ENCODE data around the gene APOE.

The APOE gene

GRCh38 chr19:44893332-44894051 is 12.1 kb upstream of the APOE start:
- Histone ChIP-seq H3K27me3 (replicated peaks; ENCODE audit: control insufficient read depth, insufficient read depth, low read length, poor library complexity, severe bottlenecking) (no peaks in the 10 kb centered on the region), H3K27ac (ENCODE audit: insufficient read depth, low read length, poor library complexity, severe bottlenecking) (no peak overlapping the region), H3K9me3 (ENCODE audit: control insufficient read depth, low read length) (no peaks in the 10 kb centered on the region), H3K4me3 (ENCODE audit: insufficient read depth, low read depth, low read length, poor library complexity, severe bottlenecking) (no peak overlapping the region), H3K4me1 (ENCODE audit: control insufficient read depth, insufficient read depth, low read length, poor library complexity, severe bottlenecking) (peaks cover 15% of the 10 kb centered on the region), H3K36me3 (ENCODE audit: control insufficient read depth, insufficient read depth, low read length) (peaks cover 52% of the 10 kb centered on the region)
- DNase-seq, result no peak

- Histone ChIP-seq H3K27me3 (replicated peaks; ENCODE audit: control insufficient read depth, insufficient read depth, low read length, poor library complexity, severe bottlenecking) (no peaks in the 10 kb centered on the region), H3K4me1 (ENCODE audit: control insufficient read depth, insufficient read depth, low read length, poor library complexity, severe bottlenecking) (peaks cover 15% of the 10 kb centered on the region), H3K4me3 (ENCODE audit: insufficient read depth, low read depth, low read length, poor library complexity, severe bottlenecking) (no peak overlapping the region), H3K27ac (ENCODE audit: insufficient read depth, low read length, poor library complexity, severe bottlenecking) (no peak overlapping the region), H3K36me3 (ENCODE audit: control insufficient read depth, insufficient read depth, low read length) (peaks cover 53% of the 10 kb centered on the region), H3K9me3 (ENCODE audit: control insufficient read depth, low read length) (no peaks in the 10 kb centered on the region)
- DNase-seq, result no peak
Measured at GRCh38 chr19:44894052-44894400, 11.6 kb upstream of the APOE start.

- H3K4me3 ChIP-seq (ENCODE audit: insufficient read depth, low read depth, low read length, poor library complexity, severe bottlenecking), result no peak overlapping the region
- H3K27ac ChIP-seq (ENCODE audit: insufficient read depth, low read length, poor library complexity, severe bottlenecking), result no peak overlapping the region
- peaks cover 59% of the 10 kb centered on the region for H3K36me3 ChIP-seq (ENCODE audit: control insufficient read depth, insufficient read depth, low read length)
- no peaks in the 10 kb centered on the region for H3K27me3 ChIP-seq (replicated peaks; ENCODE audit: control insufficient read depth, insufficient read depth, low read length, poor library complexity, severe bottlenecking)
- peaks cover 10% of the 10 kb centered on the region for H3K4me1 ChIP-seq (ENCODE audit: control insufficient read depth, insufficient read depth, low read length, poor library complexity, severe bottlenecking)
- no peaks in the 10 kb centered on the region for H3K9me3 ChIP-seq (ENCODE audit: control insufficient read depth, low read length)
- no peak for DNase-seq
Measured at GRCh38 chr19:44894946-44895345, 10.7 kb upstream of the APOE start.

- DNase-seq, result no peak
- Histone ChIP-seq H3K4me1 (ENCODE audit: control insufficient read depth, insufficient read depth, low read length, poor library complexity, severe bottlenecking) (no peaks in the 10 kb centered on the region), H3K36me3 (ENCODE audit: control insufficient read depth, insufficient read depth, low read length) (peaks cover 79% of the 10 kb centered on the region), H3K9me3 (ENCODE audit: control insufficient read depth, low read length) (no peaks in the 10 kb centered on the region), H3K4me3 (ENCODE audit: insufficient read depth, low read depth, low read length, poor library complexity, severe bottlenecking) (no peak overlapping the region), H3K27ac (ENCODE audit: insufficient read depth, low read length, poor library complexity, severe bottlenecking) (no peak overlapping the region), H3K27me3 (replicated peaks; ENCODE audit: control insufficient read depth, insufficient read depth, low read length, poor library complexity, severe bottlenecking) (no peaks in the 10 kb centered on the region)
Measured at GRCh38 chr19:44897835-44898234, 7.8 kb upstream of the APOE start.

- no peaks in the 10 kb centered on the region for H3K9me3 ChIP-seq (ENCODE audit: control insufficient read depth, low read length)
Measured at GRCh38 chr19:44900328-44901244, 5.0 kb upstream of the APOE start.

GRCh38 chr19:44903216-44903601 is 2.4 kb upstream of the APOE start:
- no peak overlapping the region for H3K4me3 ChIP-seq (ENCODE audit: insufficient read depth, low read depth, low read length, poor library complexity, severe bottlenecking)

More at GRCh38 chr19:44900328-44901244, 5.0 kb upstream of the APOE start:
- no peaks in the 10 kb centered on the region for H3K4me1 ChIP-seq (ENCODE audit: control insufficient read depth, insufficient read depth, low read length, poor library complexity, severe bottlenecking)
- no peak for DNase-seq
- H3K27me3 ChIP-seq (replicated peaks; ENCODE audit: control insufficient read depth, insufficient read depth, low read length, poor library complexity, severe bottlenecking), result peaks cover 4% of the 10 kb centered on the region
- H3K4me3 ChIP-seq (ENCODE audit: insufficient read depth, low read depth, low read length, poor library complexity, severe bottlenecking), result no peak overlapping the region
- H3K36me3 ChIP-seq (ENCODE audit: control insufficient read depth, insufficient read depth, low read length), result peaks cover 56% of the 10 kb centered on the region
- H3K27ac ChIP-seq (ENCODE audit: insufficient read depth, low read length, poor library complexity, severe bottlenecking), result no peak overlapping the region

GRCh38 chr19:44903602-44904425 is 1.8 kb upstream of the APOE start:
- peaks cover 15% of the 10 kb centered on the region for H3K27me3 ChIP-seq (replicated peaks; ENCODE audit: control insufficient read depth, insufficient read depth, low read length, poor library complexity, severe bottlenecking)
- no peak overlapping the region for H3K4me3 ChIP-seq (ENCODE audit: insufficient read depth, low read depth, low read length, poor library complexity, severe bottlenecking)
- H3K36me3 ChIP-seq (ENCODE audit: control insufficient read depth, insufficient read depth, low read length), result peaks cover 27% of the 10 kb centered on the region
- H3K4me1 ChIP-seq (ENCODE audit: control insufficient read depth, insufficient read depth, low read length, poor library complexity, severe bottlenecking), result no peaks in the 10 kb centered on the region
- DNase-seq, result peak; percentile 48 to 59 (median 49)
- no peak overlapping the region for H3K27ac ChIP-seq (ENCODE audit: insufficient read depth, low read length, poor library complexity, severe bottlenecking)
- H3K9me3 ChIP-seq (ENCODE audit: control insufficient read depth, low read length), result no peaks in the 10 kb centered on the region

More at GRCh38 chr19:44903216-44903601, 2.4 kb upstream of the APOE start:
- H3K9me3 ChIP-seq (ENCODE audit: control insufficient read depth, low read length), result no peaks in the 10 kb centered on the region
- no peaks in the 10 kb centered on the region for H3K4me1 ChIP-seq (ENCODE audit: control insufficient read depth, insufficient read depth, low read length, poor library complexity, severe bottlenecking)
- H3K36me3 ChIP-seq (ENCODE audit: control insufficient read depth, insufficient read depth, low read length), result peaks cover 30% of the 10 kb centered on the region
- H3K27me3 ChIP-seq (replicated peaks; ENCODE audit: control insufficient read depth, insufficient read depth, low read length, poor library complexity, severe bottlenecking), result peaks cover 15% of the 10 kb centered on the region
- no peak for DNase-seq
- H3K27ac ChIP-seq (ENCODE audit: insufficient read depth, low read length, poor library complexity, severe bottlenecking), result no peak overlapping the region

- H3K27me3 ChIP-seq (replicated peaks; ENCODE audit: control insufficient read depth, insufficient read depth, low read length, poor library complexity, severe bottlenecking), result peaks cover 15% of the 10 kb centered on the region
- no peak overlapping the region for H3K4me3 ChIP-seq (ENCODE audit: insufficient read depth, low read depth, low read length, poor library complexity, severe bottlenecking)
- no peaks in the 10 kb centered on the region for H3K4me1 ChIP-seq (ENCODE audit: control insufficient read depth, insufficient read depth, low read length, poor library complexity, severe bottlenecking)
- no peak for DNase-seq
- H3K36me3 ChIP-seq (ENCODE audit: control insufficient read depth, insufficient read depth, low read length), result peaks cover 25% of the 10 kb centered on the region
- H3K27ac ChIP-seq (ENCODE audit: insufficient read depth, low read length, poor library complexity, severe bottlenecking), result no peak overlapping the region
- H3K9me3 ChIP-seq (ENCODE audit: control insufficient read depth, low read length), result no peaks in the 10 kb centered on the region
Measured at GRCh38 chr19:44904426-44904994, 1.1 kb upstream of the APOE start.

GRCh38 chr19:44907613-44908012 is 2.0 kb downstream of the APOE start:
- DNase-seq, result no peak
- Histone ChIP-seq H3K9me3 (ENCODE audit: control insufficient read depth, low read length) (no peaks in the 10 kb centered on the region), H3K4me3 (ENCODE audit: insufficient read depth, low read depth, low read length, poor library complexity, severe bottlenecking) (no peak overlapping the region), H3K36me3 (ENCODE audit: control insufficient read depth, insufficient read depth, low read length) (peaks cover 2% of the 10 kb centered on the region), H3K27me3 (replicated peaks; ENCODE audit: control insufficient read depth, insufficient read depth, low read length, poor library complexity, severe bottlenecking) (peaks cover 15% of the 10 kb centered on the region), H3K4me1 (ENCODE audit: control insufficient read depth, insufficient read depth, low read length, poor library complexity, severe bottlenecking) (no peaks in the 10 kb centered on the region), H3K27ac (ENCODE audit: insufficient read depth, low read length, poor library complexity, severe bottlenecking) (no peak overlapping the region)

Measured in effector memory CD4-positive, alpha-beta T cell (primary cell).